Keratinocyte (primary cell): ENCODE results near the gene SPATC1L.

Experiments used
- EZH2 ChIP-seq: IDR thresholded peaks from one replicate; pipeline ENCODE4 v1.6.1; 2012; ENCODE audit warnings: inconsistent platforms, mild to moderate bottlenecking, low read length, moderate library complexity
- TF ChIP-seq, protein P1 (sequence below), 3 experiments: IDR thresholded peaks in 1 of 3; conservative IDR thresholded peaks in 1 of 3; optimal IDR thresholded peaks in 1 of 3; 2 replicates in 2 of 3; 3 replicates in 1 of 3; pipeline versions ENCODE3 to v1.5.1; 2011; ENCODE audit warnings: low read length in 3 of 3, mild to moderate bottlenecking in 3 of 3, moderate library complexity in 2 of 3, control low read depth in 1 of 3, inconsistent platforms in 1 of 3; ENCODE audit not compliant: insufficient read depth in 2 of 3; ENCODE audit errors: extremely low read depth in 1 of 3

DNA sequence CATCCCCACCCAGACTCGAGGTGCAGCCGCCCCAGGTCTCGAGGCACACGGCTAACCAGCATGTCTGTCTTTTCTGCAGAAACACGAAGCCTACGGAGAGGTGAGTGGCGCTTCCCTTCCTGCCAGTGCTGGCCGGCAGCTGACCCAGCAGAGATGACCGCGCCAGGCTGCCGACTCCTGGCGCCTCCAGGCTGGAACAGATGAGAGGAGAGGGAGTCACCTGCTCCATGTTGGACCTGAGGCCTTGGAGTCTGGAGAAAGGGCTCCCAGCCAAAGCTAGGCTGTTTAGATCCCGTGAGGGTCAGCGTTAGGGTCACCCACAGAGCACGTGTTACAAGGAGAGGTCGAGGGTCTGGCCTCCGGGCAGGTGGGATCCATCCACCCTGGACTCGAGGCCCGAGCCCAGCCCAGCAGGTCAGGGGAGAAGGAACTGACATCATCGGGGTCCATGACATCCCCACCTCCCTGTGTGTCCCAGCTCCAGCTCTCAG lies 71.5 kb downstream of the SPATC1L start:
- TF ChIP-seq, protein P1, sequence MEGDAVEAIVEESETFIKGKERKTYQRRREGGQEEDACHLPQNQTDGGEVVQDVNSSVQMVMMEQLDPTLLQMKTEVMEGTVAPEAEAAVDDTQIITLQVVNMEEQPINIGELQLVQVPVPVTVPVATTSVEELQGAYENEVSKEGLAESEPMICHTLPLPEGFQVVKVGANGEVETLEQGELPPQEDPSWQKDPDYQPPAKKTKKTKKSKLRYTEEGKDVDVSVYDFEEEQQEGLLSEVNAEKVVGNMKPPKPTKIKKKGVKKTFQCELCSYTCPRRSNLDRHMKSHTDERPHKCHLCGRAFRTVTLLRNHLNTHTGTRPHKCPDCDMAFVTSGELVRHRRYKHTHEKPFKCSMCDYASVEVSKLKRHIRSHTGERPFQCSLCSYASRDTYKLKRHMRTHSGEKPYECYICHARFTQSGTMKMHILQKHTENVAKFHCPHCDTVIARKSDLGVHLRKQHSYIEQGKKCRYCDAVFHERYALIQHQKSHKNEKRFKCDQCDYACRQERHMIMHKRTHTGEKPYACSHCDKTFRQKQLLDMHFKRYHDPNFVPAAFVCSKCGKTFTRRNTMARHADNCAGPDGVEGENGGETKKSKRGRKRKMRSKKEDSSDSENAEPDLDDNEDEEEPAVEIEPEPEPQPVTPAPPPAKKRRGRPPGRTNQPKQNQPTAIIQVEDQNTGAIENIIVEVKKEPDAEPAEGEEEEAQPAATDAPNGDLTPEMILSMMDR (optimal IDR thresholded peaks at IDR 0.05 in 1 of 3, IDR thresholded peaks at IDR 0.05 in 1 of 3, conservative IDR thresholded peaks at IDR 0.05 in 1 of 3; ENCODE audit: extremely low read depth in 1 of 3, insufficient read depth in 2 of 3, low read length in 3 of 3), result no peak
- TF ChIP-seq EZH2, result no peak
